Activated CD4-positive, CD25-positive, alpha-beta regulatory T cell treated with anti-CD3 and anti-CD28 coated beads, Interleukin-2, amount 50 U/mL, for 72 hours (primary cell): ENCODE measurements around the gene SUCO.
"Not testable (repeated sequence)": the region's sequence is repeated elsewhere in the genome, so short reads cannot be mapped to it uniquely, and the experiment has no call there.

Source experiments
- DNase-seq: peaks from one replicate; pipeline ENCODE4 v3.0.0; 2021

The SUCO gene

DNA sequence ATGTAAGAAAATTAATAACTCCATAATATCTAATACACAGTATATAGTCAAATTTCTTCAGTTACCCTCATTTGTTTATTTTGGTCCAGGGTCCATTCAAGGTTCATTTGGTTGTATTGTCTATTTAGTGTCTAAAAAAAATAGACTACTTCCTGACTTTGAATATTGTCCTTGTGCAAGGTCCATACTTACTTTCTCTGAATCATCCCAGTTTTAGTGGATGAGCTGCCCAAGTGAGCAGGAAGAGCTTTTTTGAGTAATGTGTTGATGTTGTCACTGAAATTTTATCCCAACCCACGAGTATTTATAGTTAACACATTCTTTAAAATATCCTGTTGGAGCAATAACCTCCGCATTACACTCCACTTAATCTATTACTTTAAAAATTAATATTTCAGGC lies 80.3 kb downstream of the SUCO start:
- DNase-seq, result no peak

DNA sequence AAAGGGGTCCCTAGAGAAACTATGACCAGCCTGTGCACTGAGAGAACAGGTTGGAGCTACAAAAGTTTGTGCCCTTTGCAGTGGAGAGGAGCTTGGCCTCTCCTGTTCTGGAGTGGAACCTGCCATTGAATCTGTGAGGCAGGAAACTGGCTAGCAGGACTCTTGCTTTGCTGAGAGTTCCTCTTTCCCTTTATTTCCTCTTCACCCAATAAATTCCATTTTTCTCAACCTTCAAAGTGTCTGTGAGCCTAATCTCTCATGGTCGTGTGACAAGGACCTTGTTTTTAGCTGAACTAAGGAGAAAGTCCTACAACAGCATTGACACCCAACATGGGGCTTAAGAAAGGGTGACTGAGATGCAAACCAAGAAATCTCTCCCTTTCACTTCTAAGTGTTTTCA lies 83.2 kb downstream of the SUCO start:
- no peak for DNase-seq

DNA sequence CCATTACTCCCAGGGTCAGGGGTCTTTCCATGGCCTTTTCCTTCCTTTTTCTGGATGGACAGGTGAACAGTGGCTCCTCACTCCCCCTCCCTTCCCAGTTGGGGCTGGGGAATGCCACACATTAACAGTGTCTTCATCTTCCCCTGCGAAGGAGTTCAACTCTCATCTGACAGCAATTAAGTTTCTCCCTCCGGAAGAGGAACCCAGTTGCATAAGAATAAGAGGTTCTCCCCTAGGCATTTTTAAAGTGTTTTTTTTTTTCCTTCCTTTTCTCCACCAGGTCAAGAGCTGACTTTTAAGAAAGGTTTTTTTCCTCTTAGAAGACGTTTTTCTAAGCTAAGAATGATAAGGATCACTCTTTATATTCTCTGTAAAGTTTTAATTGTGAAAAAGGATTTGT lies 83.7 kb downstream of the SUCO start:
- DNase-seq, result no peak

DNA sequence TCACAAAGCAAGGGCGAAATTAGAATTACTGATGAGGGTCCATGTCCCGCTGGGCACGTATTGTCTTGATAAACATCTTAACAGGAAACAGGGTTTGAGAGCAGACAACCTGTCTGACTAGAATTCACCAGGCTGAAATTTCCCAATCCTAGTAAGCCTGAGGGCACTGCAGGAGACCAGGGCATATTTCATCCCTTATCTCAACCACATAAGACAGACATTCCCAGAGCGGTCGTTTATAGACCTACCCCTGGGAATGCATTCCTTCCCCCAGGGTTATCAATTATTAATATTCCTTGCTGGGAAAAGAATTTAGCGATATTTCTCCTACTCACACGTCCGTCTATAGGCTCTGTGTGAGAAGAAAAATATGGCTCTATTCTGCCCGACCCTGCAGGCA lies 87.7 kb downstream of the SUCO start:
- not testable (repeated sequence) for DNase-seq

DNA sequence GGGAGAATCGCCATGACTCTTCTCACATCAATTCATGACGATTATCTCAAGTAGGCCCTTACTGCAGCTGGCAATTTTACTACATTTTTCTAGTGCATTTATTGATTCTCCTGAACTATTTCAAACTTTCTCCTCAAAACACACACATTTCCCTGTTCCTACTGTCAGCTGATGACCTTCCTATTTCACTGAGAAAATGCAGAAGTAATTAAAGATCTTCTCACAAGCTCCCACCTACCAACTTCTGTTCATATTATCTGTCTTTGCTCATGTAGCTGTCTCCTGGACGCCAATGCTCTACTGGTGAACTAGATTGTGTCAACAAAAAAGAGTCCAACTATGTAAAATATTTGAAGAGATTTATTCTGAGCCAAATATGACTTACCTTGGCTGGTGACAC lies 89.6 kb downstream of the SUCO start:
- no peak for DNase-seq

DNA sequence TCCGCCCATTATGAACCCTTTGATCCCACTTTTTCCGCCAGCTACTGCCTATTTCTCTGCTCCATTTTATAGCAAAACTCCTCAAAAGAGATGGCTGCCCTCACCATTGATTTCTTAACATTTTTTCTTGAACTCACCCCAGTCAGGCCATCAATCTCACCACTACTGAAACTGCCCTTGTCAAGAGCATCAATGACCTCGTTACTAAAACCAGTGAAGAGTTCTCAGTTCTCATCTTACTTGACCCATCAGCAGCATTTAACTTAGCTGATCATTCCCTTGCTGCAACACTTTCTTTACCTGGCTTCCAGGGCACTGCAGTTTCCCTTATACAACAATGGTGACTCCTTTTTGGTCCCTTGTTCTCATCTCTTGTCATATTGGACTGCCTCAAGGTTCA lies 90.8 kb downstream of the SUCO start:
- DNase-seq, result no peak

DNA sequence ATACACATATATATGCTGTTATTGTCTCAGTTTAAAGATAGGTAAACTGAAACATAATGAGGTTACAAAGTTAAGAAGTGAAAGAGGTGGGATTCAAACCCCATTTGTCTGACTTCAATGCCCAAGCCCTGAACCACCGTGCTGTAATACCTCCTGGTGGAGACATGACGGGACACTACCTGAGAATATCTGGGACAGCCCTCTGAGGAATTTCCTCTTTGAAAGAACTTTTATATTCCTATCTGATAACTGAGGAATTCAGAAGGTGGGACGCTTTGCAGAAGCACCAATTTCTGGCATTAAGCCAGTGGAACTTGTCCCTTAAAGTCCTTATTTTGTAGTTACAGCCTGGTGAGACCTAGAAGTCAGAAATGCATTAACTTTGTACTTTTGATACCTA lies 93.9 kb downstream of the SUCO start:
- DNase-seq, result no peak

DNA sequence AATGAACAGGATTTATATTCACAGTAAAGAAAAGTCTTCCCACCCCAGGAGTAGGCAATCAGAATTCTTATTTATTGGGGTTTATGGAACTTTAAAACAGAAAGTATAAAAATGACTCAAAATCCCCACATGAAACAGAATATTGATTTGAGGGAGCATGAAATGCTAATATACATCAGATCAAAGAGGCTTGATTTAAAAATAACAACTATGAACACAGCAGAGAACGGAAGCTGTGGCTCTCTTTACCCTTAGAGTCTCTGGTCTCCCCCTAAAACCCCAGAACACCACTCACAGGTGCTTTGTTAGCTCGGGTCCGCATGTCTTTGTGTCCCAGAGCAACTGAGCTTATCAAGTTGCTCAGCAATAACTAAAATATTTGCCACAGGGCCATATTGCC lies 94.8 kb downstream of the SUCO start:
- DNase-seq, result no peak

DNA sequence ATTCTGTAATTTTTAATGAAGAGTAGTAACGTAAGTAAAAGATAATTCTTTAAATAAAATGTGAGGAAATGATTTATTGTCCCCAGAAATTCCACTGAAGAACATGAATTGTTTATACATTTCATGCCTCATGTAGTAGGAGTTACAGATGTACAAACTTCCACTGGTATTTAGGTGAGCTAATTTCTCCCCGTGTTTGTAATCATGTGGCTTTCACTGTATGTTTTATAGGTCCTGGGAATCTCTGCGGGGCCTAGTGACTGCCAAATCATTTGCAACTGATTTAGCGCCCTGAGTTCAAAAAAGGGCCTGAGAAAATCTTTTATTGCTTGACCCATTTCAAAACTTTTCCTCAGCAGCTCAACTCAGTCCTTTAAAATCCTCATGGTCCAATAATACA lies 95.5 kb downstream of the SUCO start:
- no peak for DNase-seq

DNA sequence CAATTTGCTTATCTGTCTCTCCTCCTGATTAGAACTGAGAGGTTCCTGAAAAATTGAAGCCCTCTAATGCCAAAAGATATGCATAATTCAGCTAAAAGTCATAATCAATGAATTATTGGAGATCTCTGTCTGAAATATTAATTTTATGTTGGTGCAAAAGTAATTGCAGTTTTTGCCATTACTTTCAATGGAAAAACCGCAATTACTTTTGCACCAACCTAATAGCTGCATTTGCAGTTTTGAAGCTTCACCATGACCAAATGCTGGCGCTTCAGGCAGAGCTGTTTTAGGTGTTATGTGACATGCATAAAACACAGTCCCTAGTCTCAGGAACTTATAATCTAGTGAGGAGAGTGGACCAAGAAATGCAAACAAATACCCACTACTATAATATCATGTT lies 96.2 kb downstream of the SUCO start:
- DNase-seq, result no peak

DNA sequence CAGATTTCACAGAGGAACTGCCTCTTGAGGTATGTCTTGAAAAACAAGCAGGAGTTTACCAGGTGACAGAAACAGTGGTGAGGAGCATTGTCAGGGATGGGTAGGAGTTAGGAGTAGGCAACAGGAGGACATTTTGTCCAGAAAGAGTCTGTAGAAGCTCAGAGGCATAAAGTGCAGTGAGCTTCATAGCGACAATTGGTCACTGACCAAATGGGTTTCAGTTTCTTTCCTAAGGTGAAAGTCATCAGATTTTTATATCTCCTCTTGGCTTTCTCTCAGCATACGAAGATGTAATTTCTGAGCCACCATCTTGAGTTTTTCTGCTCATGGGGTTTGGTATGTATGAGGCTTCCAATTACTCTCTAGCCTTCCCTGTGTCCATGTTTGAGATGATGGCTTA lies 96.7 kb downstream of the SUCO start:
- no peak for DNase-seq

DNA sequence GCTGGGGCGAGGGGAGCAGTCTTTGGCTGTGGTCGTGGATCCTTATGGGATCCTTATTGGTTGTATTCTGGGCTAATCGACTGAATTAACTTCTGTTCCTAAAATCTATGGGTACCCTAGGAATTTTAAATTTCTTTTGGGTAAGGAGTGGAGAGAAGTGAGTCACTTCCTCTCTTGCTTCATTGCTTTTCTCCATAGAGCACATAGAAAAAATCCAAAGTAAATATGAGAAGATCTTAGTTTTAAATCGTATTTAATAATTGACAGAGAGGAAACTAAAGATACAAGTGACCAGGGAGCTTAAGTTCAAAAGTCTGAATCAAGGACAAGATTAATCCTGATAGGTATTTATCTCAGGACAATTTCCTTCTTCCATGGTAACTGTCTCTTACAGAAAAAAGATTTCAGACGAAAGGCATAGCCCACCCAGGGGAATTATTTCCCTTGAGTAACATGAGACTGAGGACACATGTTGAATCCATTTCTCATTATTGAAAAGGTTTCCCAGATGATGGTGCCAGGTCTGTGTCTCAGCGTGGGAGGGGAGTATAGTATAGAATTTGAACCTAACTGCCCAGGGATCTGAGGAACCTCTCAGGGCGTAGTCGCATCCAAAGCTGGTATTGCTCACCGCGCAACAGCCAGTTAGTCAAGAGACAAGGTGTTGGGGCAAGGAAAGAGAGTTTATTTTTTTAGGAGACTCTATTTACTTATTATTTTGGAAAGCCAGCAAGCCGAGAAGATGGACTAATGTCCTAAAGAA lies 97.3 kb downstream of the SUCO start:
- no peak for DNase-seq

DNA sequence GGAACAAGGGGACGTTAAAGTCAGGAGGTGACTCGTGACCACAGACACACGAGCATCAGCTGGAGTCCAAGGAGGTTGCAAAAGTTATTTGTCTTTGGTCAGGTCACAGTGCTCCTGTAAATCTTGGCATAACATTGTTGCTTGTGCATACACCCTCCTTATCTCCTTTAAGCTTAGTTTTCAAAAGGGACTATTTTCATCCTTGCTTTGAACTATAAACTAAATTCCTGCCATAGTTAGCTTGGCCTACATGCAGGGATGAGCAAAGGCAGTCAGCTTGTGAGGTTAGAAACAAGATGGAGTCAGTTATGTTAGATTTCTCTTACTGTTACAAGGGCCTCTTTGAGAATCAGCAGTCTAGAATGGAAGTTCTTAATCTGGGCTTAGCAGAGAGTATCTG lies 97.9 kb downstream of the SUCO start:
- no peak for DNase-seq

DNA sequence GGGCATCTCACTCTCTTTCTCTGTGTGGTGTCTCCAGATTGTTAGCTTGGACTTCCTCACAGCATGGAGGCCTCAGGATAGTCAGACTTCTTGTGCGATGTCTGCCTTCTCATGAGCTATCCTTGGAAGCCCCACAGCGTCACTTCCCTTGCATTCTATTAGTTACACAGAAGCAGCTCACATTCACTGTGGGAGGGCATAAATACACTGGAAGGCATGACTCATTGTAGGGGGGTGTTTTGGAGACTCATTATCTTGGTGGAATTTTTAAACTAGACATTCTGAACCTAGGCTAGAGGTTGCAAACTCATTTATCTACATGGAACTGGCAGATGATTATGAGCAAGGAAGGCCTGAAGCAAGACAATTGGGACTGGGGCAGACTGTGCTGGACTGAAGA lies 104.6 kb downstream of the SUCO start:
- DNase-seq, result no peak

DNA sequence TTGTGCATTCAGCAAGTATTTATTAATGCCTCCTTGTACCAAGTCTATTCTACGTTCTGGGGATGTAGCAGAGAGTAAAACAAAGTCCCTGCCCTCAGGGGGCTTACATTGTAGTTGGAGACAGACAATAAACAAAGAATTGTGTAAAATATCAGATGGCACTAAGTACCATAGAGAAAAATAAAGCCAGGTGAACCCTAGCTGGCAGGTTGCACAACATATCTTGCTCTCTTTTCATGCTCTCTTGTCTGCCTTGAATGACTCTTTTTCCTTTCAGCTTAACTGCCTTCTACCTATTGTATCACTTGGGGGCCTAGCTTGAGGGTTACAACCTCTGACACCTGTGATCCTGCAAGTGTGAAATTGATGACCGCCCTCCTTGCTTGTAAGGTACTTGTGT lies 105.3 kb downstream of the SUCO start:
- no peak for DNase-seq

DNA sequence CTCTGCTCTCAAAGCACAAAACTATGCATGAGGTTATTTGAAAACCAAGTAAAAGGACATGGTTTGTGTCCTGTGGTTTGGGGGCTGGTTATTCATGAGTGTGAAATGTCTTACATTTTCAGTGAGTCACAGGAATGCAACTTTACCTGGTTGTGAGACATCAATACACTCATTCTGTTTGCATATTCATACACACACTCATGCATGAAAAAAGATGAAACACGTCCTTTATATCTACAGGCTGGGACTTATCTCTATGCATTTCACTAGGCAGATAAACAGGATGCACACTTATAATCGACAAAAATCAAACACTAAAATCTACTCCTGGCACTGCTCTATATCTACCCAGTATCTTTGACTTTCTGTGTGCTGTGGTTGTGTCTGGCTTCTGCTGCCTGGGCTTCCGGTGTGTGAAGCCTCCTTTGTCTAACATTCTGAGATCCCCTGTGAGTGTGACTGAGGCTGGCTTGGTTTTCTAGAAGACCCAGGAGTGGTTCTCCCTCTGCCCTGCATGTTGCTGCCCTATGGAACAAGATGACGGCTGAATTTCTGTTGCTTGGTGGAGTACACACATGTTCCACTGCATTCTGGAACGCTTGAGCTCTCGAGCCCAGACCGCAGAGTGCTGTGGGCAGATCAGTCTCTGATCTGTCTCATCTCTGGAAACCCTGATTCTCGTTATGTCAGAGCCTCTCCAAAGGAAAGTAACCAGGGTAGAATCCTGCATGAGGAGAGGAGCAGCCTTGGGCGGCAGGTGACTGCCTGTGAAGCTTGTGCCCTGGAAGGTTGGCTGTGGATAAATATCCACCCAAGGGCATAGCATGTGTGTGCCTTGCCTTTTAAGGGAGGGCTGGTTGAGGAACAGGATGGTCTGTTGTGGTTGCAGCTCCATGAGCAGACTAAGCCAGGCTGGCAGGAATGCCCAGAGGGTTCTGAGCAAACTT lies 106.2 kb downstream of the SUCO start:
- DNase-seq, result peak; percentile 60

DNA sequence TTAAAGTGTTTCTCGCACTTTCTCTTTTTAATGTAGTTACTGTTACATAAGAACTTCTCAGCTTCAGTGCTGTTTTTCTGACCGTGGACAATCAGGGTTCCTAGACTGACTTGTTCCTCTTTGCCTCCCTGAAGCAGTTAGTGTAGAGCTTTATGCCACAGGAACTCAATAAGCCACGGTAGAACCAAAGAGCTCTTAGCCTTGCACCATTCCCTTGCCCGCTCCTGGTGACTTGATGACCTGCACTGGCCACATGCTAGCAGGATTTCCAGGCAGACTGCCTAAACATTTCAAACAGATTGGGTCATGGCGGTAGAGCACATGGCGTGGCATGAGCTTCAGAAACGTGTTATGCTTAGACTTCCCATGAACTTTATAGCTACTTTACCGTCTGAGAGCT lies 107.2 kb downstream of the SUCO start:
- no peak for DNase-seq

DNA sequence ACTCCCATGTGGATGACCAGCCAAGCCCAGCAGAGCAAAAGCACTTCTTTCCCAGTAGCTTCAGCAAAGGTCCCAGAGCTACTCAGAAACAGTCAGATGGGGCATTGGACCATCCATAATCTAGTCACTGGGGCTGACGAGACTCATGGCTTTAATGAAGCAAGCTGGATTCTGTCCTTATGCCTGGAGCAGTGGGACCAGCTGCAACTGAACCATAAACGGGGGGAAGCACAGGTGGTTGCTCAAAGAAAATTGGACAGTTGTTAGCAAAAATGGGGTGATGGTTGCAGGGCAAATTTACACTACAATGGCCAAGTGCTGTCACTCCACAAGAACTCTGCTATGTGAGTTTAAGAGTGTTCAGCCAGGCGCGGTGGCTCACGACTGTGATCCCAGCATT lies 108.5 kb downstream of the SUCO start:
- no peak for DNase-seq

DNA sequence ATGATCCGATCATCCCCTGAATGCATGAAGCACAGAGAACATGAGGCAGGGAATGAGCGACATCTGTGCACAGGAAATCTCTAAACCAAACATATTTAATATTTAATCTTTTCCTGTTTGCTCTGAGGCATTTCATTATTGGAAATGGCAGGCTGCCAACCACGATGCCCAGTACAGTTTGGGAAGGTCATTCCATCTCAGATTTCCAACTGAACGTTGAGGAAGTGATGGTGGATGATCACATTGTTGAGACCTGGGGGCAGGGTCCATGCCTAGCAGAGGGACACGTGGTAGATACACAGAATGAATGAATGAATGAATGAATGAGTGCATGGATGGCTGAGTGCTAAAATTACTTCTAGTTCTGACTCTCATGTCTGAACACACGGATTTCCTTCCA lies 110.0 kb downstream of the SUCO start:
- no peak for DNase-seq

DNA sequence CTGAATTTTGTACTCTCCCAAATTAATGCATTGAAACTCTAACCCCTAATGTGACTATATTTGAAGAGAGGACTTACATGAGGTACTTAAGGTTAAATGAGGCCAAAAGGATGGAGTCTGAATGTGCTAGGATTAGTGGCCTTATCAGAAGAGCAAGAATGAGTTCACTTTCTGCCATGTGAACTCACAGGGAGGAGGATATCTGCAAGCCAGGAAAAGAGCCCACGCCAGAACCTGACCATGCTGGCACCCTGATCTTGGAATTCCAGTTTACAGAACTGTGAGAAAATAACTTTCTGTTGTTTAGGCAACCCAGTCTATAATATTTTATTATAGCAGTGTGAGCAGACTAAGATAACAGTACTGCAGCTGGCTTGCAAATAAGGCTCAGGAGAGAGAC lies 113.7 kb downstream of the SUCO start:
- DNase-seq, result no peak

DNA sequence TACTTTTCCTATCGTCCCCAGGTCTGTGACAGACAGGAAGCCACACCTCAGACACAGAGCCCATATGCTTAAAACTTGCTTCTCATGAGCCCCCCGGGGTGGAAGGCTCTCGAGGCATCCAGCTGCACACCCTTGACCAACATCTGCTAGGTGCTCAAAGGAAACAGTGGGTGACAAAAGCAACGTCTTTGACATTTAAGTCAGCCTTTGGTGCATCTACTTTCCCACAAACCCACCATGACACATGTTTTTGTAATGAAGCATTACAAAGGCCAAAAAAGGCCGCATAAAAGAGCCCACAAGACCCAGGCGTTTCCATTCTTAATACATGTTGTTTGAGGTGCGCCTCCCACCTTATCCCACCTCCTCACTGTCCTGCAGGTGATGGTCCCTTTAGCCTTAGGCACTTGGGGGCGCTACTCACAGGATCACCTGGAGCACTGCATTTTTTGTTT lies 114.2 kb downstream of the SUCO start:
- DNase-seq, result no peak

DNA sequence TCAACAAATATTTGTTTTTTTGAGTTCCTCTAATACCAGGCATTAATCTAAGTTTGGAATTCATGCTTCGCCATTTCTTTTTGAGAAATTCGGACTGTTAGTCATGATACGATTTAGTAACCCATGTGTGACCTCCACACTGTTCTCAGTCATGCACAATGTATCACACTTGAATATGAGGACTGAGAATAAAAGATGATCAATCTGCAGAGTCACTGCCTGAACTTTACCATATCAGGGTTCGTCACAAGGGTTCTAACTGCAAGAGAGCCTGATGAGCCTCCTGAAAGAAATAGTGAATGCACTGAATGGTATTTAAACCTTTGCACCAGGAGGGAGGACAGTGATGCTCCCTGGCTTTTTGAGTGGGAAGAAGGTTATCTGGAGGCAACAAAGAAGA lies 115.0 kb downstream of the SUCO start:
- DNase-seq, result no peak

DNA sequence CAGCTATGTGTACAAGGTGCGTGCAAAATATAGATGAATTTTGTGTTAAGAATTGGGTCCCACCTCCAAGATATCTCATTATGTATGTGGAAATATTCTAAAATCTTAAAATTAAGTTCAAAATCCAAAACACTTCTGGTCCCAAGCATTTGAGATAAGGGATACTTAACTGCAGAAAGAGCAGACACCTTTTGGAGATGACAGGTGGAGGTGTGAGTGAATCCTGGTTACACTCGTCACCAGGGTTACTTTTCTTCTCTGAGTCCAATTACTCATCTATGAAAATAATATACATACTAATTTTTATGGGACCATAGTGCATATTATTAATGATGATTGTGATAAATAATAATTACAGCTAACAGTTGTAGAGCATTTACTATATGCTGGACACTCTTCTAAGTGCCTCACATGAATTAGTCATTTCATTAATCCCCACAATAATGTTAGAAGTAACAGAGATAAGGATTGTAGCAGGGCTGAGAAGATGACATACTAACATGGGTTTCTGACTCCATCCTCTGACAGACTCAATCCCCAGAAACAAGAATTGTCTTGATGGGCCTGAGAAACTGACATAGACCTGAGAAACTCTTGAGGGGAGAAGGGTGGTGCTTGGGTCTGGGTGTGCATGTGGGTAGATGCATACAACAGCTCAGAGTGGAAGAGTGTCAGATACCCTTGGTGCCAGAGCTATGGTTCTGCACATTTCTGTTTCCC lies 117.7 kb downstream of the SUCO start:
- no peak for DNase-seq
